ENCODE results near the gene NCOA7.

DNA sequence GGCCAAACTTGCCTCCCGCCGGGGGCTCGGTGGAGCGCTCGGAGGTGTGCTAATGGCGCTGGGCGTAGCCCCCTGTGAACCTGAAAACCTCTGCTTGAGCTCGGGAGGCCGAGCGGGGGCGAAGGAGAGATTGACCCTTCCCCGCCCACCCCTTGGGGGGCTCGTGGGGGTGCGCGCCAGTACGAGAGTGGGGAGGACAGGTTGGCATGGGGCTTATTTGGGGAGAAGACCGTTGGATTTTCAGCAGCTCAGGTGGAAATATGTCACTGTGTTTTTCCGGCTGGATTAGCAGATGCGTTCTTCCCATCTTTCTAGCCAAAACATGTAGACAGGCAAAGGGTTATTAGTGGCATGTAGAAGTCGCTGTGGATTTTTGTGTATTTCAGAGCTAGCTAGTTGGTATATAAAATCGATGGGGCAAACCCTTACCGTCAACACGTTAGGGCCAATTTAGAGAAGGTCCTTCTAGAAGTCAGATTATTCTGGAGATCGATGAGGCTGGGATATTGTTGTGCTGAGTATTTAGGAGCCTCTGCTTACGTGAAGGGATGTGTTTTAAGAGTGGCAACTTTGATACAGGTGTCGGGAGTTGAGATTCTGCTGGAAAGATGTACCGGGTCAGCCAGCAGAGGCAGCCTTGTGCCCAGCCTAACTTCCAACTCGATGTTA, 525 bp downstream of the NCOA7 start:
- TF ChIP-seq CTCF (IDR thresholded peaks at IDR 0.05; ENCODE audit: low read depth, low read length) (peak; percentile 59; the same call in 1 of the 2 replicates), EZH2phosphoT487 (IDR thresholded peaks at IDR 0.05; ENCODE audit: low read depth) (no peak)

Data from OCI-LY3 (cell line).